GM10847 (cell line): Measurements from ENCODE around the gene FGF14.

ENCODE experiments used
- POLR2A ChIP-seq: IDR thresholded peaks from 2 replicates; pipeline ENCODE4 v1.6.1; 2011; ENCODE audit not compliant: insufficient read length; ENCODE audit errors: extremely low read depth

The FGF14 gene

DNA sequence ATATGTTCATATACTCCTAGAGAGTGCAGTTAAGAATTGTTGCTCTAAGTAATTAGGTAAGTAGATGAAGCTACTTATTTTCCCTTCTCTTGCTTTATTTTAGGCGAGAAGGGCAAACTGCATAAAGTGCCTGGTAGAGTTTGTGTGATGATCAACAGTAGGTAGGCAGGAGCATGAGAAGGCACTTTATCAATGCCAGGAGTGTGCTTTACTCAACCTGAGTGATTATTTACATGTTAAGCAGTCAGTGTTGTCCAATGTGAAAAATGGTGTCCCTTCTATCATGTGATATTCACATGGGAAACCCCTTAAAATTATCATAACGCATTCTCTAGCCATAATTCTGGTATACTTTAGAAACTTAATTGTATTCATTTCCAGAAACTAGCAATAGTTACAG, 655.3 kb downstream of the FGF14 start:
- TF ChIP-seq POLR2A = no peak

DNA sequence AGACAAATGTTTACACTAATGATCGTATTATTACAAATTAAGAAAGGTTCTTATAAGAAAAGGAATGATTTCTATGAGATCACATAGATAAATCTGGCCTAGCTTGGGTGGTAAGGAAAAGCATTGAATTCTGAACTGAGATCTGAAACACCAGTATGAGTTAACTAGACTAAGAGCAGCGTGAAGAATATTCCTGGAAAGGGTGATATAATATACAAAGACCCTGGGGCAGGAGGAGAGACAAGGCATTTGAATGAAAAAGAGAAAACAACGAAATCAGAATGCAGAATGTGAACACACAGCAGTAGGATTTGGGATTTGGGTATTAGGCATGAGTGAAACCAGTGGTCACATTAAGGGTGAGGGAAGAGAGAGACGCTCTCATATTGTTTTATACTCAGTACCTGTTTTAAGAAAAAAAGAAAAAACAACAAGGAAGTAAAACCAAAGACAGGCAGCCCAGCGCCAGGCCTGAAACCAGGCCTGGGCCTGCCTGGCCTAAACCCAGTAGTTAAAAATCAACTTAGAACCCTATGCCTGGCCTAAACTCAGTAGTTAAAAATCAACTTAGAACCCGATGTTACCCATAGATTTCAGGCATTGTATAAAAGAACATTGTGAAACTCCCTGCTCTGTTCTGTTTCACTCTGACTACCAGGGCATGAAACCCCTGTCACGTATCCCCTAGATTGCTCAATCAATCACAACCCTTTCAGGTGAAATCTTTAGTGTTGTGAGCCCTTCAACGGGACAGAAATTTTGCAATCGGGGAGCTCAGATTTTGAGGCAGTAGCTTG, 662.3 kb downstream of the FGF14 start:
- no peak for TF ChIP-seq POLR2A

DNA sequence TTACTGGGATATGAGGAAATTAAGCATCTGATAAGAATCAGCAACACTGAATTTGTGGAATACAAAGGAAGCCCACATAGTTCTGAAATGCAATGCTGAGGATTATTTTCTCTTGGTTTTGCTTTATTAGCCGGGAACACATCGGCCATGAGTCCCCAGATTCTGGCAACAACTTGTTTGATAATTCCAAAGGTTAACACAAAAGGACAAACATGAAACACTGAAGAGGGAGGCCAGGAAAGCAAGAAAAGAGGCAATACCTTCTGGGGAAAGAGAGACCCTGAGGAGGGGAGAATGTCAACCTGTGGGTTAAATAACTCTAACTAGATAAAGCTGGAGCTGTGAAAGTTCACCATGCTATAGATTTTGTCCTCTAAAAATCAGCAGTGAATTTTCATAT, 663.5 kb downstream of the FGF14 start:
- TF ChIP-seq POLR2A = no peak

DNA sequence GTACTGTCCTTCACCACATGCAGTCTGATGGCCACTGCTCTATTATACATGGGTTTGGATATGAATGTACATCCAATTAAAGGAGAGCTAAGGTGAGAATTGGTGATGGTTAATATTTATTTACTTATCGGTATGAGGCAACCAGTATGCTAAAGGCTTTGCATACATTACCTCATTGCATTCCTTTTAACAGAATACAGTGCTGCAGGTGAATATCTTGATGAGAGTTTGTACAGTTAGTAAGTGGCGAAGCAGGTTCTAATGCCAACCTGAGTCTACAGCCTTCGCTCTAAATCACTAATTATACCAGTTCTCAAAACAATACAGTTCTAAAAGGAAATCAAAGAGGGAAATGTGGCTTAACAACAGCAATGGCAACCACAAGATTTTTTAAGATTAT, 665.3 kb downstream of the FGF14 start:
- TF ChIP-seq POLR2A = no peak

DNA sequence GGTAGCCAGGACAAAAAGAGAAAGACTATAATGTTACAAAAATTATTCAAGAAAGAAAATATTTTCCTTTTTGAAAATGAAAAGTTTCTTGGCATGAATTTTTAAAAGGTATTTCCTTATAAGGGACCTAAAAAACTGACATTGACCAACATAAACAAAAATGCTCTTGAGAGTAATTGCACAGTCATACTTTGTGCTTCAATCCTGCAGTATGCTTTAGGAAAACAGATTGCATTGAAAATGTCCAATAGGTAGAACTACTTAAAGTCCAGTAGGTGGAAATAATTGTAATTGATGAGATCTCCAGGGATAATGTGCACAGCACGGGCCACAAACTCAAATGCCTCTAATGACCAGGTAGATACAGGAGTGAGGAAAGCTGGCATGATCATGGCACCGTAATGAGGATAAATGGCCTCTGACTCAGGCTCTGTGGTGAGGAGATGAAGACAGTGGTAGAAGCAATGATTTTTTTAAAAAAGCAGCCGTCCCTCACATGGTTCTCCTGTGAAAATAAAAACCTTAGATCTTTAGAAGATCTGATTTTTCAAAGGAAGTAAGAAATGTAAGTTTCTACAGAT, 671.3 kb downstream of the FGF14 start:
- no peak for TF ChIP-seq POLR2A

DNA sequence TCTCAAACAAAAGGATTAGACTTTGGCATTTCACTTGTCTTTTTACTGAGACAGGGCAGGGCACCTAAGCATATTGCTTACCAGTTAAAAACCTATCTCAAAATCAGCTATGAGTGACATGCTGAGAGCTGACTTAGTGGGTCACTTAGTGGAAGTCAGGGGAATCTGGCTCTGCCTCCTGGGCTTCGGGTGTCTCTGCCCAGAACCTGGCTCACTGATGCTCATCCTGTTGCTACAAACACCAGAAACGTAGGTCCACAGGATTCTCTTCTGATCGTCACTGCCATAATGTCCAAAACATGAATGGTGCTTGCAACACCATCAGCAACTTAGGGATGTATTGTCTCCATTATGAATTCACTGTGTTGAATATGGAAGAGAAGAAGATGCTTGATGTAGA, 673.2 kb downstream of the FGF14 start:
- TF ChIP-seq POLR2A = no peak

DNA sequence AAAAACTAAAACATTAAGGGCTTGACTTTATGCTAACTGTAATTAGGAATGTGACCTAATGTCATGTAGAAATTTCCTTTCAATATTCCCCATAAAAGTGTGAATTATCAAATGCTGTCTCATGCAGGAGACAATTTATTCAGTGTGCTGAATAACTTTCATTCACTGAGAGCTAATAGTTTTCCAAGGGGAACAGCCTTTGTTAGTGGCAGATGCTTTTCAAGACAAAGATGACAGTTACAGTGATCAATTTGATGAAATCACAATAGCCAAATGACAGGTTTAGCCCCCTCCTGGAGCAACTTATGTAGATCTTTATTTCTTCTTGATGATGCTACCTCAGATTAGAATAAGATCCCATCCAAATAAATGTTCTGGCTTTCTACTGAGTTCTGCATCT, 673.8 kb downstream of the FGF14 start:
- TF ChIP-seq POLR2A = no peak

DNA sequence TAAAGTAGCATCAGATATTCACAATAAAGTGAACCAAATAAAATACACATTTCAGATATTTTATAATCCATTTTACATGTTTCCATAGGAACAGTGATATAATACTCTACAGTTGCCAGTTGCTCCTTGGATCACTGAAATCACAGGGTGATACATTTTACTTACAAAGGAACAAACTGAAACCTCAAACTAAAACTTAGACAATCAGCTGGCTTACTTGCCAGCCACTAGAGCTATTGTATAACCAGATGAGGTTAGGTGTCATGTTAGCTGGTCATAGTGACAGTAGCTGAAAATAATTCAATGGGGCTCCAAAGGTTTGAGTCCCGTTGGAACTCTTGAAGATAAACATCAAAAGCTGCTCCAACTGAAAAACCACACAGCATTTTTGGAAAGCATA, 674.7 kb downstream of the FGF14 start:
- no peak for TF ChIP-seq POLR2A

DNA sequence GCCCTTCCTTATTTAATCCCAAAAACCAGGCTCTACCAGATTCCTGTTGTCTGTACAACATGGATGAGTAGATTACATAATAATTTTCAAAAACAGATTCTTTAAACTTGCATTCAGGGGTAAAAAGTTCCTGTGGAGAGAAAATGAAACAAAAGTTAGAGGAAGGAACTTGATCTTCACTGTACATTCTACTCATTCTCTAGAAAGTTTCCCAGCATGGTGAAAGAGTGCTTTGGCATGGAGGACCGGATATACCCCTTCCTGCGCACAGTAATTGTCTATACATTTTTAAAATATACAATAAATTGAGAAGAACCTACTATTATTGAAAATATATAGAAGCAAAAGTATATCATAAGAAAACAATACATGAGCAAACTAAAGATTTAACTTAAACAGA, 675.2 kb downstream of the FGF14 start:
- no peak for TF ChIP-seq POLR2A

DNA sequence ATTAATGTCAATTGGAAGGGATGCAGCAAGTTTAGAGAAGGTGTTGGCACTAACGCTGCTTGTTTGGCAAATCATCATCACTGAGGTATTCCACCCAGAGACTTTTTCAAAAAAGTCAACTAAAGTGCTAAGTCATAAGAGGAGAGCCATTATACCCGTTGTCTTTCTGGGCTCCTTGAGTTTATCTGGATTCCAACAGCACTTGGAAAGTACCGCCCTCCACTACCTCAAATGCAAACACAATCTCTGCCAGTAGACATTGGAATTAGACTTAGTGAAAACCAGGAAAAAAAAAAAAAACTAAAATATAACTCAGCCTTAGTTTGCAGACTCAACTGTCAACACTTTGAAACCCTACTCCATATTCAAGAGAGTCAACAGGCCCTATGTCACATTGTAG, 683.4 kb downstream of the FGF14 start:
- TF ChIP-seq POLR2A = no peak

DNA sequence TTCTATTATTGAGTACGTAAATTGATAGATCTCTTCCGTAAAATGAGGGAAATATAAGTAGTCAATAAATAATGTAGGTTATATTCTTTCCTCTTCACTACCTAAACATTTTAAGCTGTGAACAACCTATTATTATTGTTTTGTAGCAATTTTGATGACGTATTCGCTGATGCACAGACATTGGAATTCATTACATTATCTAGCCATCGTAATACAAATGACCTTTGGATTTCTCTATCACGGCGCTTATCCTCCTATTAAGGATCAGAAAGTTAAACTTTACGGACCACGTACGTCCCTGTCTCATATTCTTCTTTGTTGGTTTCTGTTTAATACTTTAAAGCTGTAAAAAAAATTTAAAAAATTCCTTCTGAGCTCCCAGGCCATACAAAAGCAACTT, 684.5 kb downstream of the FGF14 start:
- TF ChIP-seq POLR2A = no peak

DNA sequence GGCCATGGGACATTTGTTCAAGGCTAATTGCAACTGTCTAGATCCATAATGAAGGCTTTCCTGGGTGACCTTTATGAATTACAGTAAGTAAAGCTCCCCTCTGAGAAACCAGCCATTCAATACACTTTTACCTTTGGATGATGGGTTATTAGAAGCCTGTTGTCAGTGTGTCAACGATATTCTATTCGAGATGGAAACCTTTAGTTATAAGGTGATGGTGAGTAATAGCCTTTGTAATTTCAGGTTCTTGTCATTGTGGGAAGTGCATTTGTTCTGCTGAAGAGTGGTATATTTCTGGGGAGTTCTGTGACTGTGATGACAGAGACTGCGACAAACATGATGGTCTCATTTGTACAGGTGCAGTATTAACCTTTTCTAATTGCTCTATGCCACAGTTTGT, 687.7 kb downstream of the FGF14 start:
- TF ChIP-seq POLR2A = no peak

DNA sequence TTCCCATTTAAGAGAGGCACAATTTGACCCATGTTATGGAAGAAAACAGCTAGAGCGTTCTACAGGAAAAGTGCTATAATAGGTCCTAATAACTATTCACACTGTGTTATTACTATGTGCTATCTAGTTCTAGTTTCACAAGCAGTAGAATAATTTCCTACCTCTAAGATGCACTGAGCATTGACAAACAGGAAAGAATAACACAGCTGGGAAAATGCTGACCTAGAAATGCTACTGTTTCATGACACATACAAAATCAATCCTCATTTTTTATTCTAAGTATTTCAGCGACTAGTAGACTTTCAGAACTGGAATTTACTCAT, 689.9 kb downstream of the FGF14 start:
- no peak for TF ChIP-seq POLR2A

DNA sequence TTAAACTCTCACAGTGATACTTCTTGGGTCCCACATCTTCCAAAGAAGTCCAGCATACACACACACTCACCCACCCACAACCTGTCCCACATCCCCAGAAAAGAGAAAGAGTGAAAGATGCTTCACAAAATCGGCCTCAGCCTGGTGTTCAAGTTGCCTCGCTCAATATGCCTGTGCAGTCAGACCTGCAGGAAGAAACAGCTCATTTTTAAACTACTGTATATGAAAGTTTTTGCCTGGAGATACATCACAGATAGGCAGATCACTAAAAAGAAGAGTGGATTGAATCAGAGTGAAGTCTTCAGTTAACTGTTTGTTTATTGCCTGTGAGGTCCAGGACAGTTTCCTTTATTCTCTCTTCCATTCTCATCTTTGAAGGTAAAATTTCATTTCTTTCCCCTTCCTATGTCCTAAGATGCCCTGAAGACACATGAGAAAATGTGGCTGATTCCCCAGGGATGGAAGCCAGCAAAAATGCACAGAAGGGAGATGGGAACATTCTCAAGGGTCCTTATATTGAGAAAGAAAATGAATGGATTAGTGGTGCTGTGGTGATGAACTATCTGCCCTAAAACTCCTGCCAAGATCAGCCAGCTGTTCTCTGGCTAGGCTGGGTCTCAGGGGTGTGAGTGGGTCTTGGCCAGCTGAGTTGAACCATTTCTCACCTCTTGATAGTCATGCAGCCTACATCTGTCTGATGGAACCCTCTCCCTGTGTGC, 690.4 kb downstream of the FGF14 start:
- no peak for TF ChIP-seq POLR2A

DNA sequence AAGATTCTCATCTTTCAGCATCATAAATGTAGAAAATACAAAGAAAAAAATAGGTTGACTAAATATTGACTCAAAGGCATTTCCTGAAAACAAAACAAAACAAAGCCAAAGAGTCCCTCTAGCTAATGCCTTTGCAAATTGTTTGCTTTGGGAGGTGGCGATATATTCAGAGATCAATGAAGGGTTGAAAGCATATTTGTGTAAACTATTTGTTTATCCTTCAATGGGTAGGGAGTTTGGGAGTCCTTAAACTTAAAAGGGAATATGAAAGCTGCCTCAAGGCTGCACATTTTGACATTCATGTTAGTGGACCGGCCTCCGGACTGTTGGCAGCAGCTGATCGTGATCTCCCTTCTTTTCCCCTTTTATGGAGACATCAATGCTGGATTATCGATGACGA, 691.9 kb downstream of the FGF14 start:
- TF ChIP-seq POLR2A = no peak

DNA sequence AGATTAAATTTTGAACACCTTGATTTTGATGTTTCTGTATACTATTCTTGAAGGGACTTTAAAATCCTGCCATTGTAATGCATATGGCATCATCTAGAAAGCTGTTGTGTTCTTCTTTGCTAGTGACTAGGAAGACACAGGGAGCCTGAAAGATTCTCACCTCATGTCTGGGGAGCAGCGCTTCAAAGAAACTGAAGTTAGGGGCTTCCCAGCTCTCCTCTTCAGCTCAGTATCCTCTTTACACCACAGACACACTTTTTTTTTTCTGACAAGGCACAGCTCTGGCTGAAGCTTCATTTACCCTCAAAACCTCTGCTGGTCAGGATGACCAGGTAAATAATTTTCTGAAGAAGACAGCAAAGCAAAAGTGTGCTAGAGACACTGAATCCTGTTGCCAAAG, 693.7 kb downstream of the FGF14 start:
- no peak for TF ChIP-seq POLR2A
